SK-N-SH (cell line): ENCODE data around the gene NAP1L3. TPM values are rescaled to one million over a fixed set of nuclear protein-coding genes. Genes with fewer than 3 reads are reported as not detected.

Experiments
- CTCF ChIA-PET: fragments of 300-600, 350-600 bp; formaldehyde crosslinking; extraction: SDS; loops from one replicate; lab custom pipeline; 2021; lab: Yijun Ruan, JAX
- POLR2A ChIA-PET: fragments of 350-600 bp; sonication (Branson Sonifier 250); formaldehyde crosslinking; extraction: SDS; loops from one replicate; lab custom pipeline; 2020; ENCODE audit warnings: antibody characterized with exemption, inconsistent platforms; lab: Yijun Ruan, JAX
- DNase-seq: peaks from one replicate; pipeline ENCODE4 v3.0.0; 2012
- H2AFZ ChIP-seq: fragments of 200-600 bp; sonication (generic); 2 replicates; pipeline ENCODE4 v1.8.1; 2016; ENCODE audit warnings: antibody characterized with exemption, mild to moderate bottlenecking, low read depth
- H3F3A ChIP-seq: fragments of 200-600 bp; sonication (generic); replicated peaks from 2 replicates; pipeline ENCODE3; 2016; ENCODE audit warnings: antibody characterized with exemption, mild to moderate bottlenecking; ENCODE audit not compliant: insufficient read depth
- H3K27ac ChIP-seq, 2 experiments: fragments of 200-500 bp in 1 of 2; fragments of 200-600 bp in 1 of 2; sonication (Bioruptor generic) in 1 of 2; sonication (generic), shearing (Covaris generic) in 1 of 2; 2 replicates each; pipeline versions ENCODE4 v1.5.1 to v1.6.1; 2014 to 2016; ENCODE audit warnings: low read depth in 2 of 2, inconsistent platforms in 1 of 2, low read length in 1 of 2, mild to moderate bottlenecking in 1 of 2, mixed read lengths in 1 of 2
- H3K27me3 ChIP-seq: fragments of 200-600 bp; sonication (generic), shearing (Covaris generic); 2 replicates; pipeline ENCODE4 v1.6.1; 2016; ENCODE audit warnings: mixed run types; ENCODE audit not compliant: insufficient read depth
- H3K36me3 ChIP-seq, 2 experiments: fragments of 200-500 bp in 1 of 2; fragments of 200-600 bp in 1 of 2; sonication (Bioruptor generic) in 1 of 2; sonication (generic) in 1 of 2; replicated peaks in 1 of 2; 2 replicates each; pipeline versions ENCODE3 to v1.5.1; 2014 to 2016; ENCODE audit warnings: low read length in 1 of 2, mild to moderate bottlenecking in 1 of 2; ENCODE audit not compliant: insufficient read depth in 2 of 2, control insufficient read depth in 1 of 2
- H3K4me1 ChIP-seq, 2 experiments: fragments of 200-500 bp in 1 of 2; fragments of 200-600 bp in 1 of 2; sonication (Bioruptor generic) in 1 of 2; sonication (generic), shearing (Covaris generic) in 1 of 2; 2 replicates each; pipeline versions ENCODE4 v1.5.1 to v1.6.1; 2014 to 2016; ENCODE audit warnings: low read depth in 1 of 2, low read length in 1 of 2, mixed run types in 1 of 2; ENCODE audit not compliant: insufficient read depth in 2 of 2, control insufficient read depth in 1 of 2
- H3K4me2 ChIP-seq: fragments of 200-600 bp; sonication (generic), shearing (Covaris generic); 2 replicates; pipeline ENCODE4 v1.6.1; 2017; ENCODE audit warnings: mixed run types
- H3K4me3 ChIP-seq, 2 experiments: fragments of 200-500 bp in 1 of 2; fragments of 200-600 bp in 1 of 2; sonication (Bioruptor generic) in 1 of 2; sonication (generic), shearing (Covaris generic) in 1 of 2; 2 replicates each; pipeline versions ENCODE4 v1.5.1 to v1.8.1; 2014 to 2016; ENCODE audit warnings: low read depth in 2 of 2, inconsistent platforms in 1 of 2, low read length in 1 of 2, mild to moderate bottlenecking in 1 of 2, mixed read lengths in 1 of 2, moderate library complexity in 1 of 2
- H3K79me2 ChIP-seq: fragments of 200-600 bp; sonication (generic); 2 replicates; pipeline ENCODE4 v1.8.1; 2017; ENCODE audit warnings: mild to moderate bottlenecking; ENCODE audit not compliant: insufficient read depth
- H3K9ac ChIP-seq: fragments of 200-600 bp; sonication (generic); 2 replicates; pipeline ENCODE4 v1.6.1; 2017; ENCODE audit warnings: mixed run types
- H3K9me2 ChIP-seq: fragments of 200-600 bp; sonication (generic); 2 replicates; pipeline ENCODE4 v1.6.1; 2017; ENCODE audit warnings: mixed run types
- H3K9me3 ChIP-seq: fragments of 200-600 bp; sonication (generic); 2 replicates; pipeline ENCODE4 v1.6.1; 2017; ENCODE audit warnings: mixed run types, mild to moderate bottlenecking, moderate library complexity
- H4K20me1 ChIP-seq: fragments of 200-600 bp; sonication (generic); 2 replicates; pipeline ENCODE4 v1.6.1; 2017; ENCODE audit warnings: mild to moderate bottlenecking, mixed run types; ENCODE audit not compliant: insufficient read depth
- CHD2 ChIP-seq: fragments of 150-350 bp; IDR thresholded peaks from 2 replicates; pipeline ENCODE4 v1.6.1; 2018; ENCODE audit warnings: low read length; ENCODE audit not compliant: partially characterized antibody
- ELF1 ChIP-seq: IDR thresholded peaks from 2 replicates; pipeline ENCODE4 v1.4.0; 2012
- FOXJ3 ChIP-seq: sonication (generic); formaldehyde crosslinking; IDR thresholded peaks from 2 replicates; pipeline ENCODE4 v1.5.1; 2020; ENCODE audit warnings: mild to moderate bottlenecking, missing genetic modification reagents
- FOXM1 ChIP-seq: IDR thresholded peaks from 2 replicates; pipeline ENCODE4 v1.4.0; 2012; ENCODE audit warnings: low read depth, mild to moderate bottlenecking
- GATA2 ChIP-seq: sonication (generic); formaldehyde crosslinking; IDR thresholded peaks from 2 replicates; pipeline ENCODE4 v1.5.0; 2020; ENCODE audit warnings: mild to moderate bottlenecking, missing genetic modification reagents
- JUND ChIP-seq: IDR thresholded peaks from 2 replicates; pipeline ENCODE4 v1.4.0; 2012
- MEF2A ChIP-seq: IDR thresholded peaks from 2 replicates; pipeline ENCODE4 v1.4.0; 2012; ENCODE audit warnings: low read depth, borderline replicate concordance
- MXI1 ChIP-seq: IDR thresholded peaks from 2 replicates; pipeline ENCODE4 v1.6.1; 2012; ENCODE audit warnings: mild to moderate bottlenecking, low read depth, low read length, improper control_type of control experiment
- NRF1 ChIP-seq: IDR thresholded peaks from 2 replicates; pipeline ENCODE4 v1.6.1; 2012; ENCODE audit warnings: low read depth, mild to moderate bottlenecking, low read length
- PBX3 ChIP-seq: IDR thresholded peaks from 2 replicates; pipeline ENCODE4; 2012
- TAF1 ChIP-seq: IDR thresholded peaks from 2 replicates; pipeline ENCODE4 v1.6.1; 2012; ENCODE audit warnings: low read depth, mild to moderate bottlenecking, low read length, moderate library complexity, borderline replicate concordance
- USF1 ChIP-seq: IDR thresholded peaks from 2 replicates; pipeline ENCODE4 v1.4.0; 2012; ENCODE audit warnings: low read depth, borderline replicate concordance
- YY1 ChIP-seq: IDR thresholded peaks from 2 replicates; pipeline ENCODE4 v1.4.0; 2012; ENCODE audit warnings: low read depth, mild to moderate bottlenecking
- ZBTB33 ChIP-seq: IDR thresholded peaks from 2 replicates; pipeline ENCODE4 v1.4.0; 2012; ENCODE audit warnings: low read depth, borderline replicate concordance
- WGBS: methylation state at CpG from one replicate; pipeline ENCODE4 v1.1.6; 2017; ENCODE audit warnings: low lambda C conversion rate; 5-methylcytosine and 5-hydroxymethylcytosine counted together
- polyA plus RNA-seq, 3 experiments: library from polyadenylated mRNA; depleted of rRNA; stranded (reverse); fragments of >200 nt; gene quantifications; 2 replicates each; pipeline ENCODE4 v1.2.3, GENCODE V29; 2012

Gene NAP1L3
- 2.0 and 2.7 TPM in 2 replicates for polyA plus RNA-seq (2012; rRNA removed)
- polyA plus RNA-seq (2012; cell fraction: cytosol; rRNA removed) = 2.6 and 3.6 TPM in 2 replicates
- polyA plus RNA-seq (2012; cell fraction: nucleus; rRNA removed) = 1.0 and 2.1 TPM in 2 replicates

- no peaks in the 10 kb centered on the region for H3K27me3 ChIP-seq
- H2AFZ ChIP-seq = peak within 1 kb of the TSS; percentile 79
- POLR2A ChIA-PET = no interaction called here
Observed at GRCh38 chrX:93673056-93673868, at the start of gene NAP1L3. TSS of gene NAP1L3 (minus strand) at chrX:93673578. CDS start at chrX:93673304, 274 bp downstream.

GRCh38 chrX:93711076-93711475 is 37.7 kb upstream of the NAP1L3 start:
- H3K4me3 ChIP-seq = no peak overlapping the region
- WGBS = 28% methylated on average over 4 of the region's 4 CpGs
- no peaks in the 10 kb centered on the region for H3K36me3 ChIP-seq
- no peaks in the 10 kb centered on the region for H4K20me1 ChIP-seq
- H2AFZ ChIP-seq = no peak overlapping the region
- H3K4me1 ChIP-seq = no peaks in the 10 kb centered on the region
- POLR2A ChIA-PET = no interaction called here
- no peaks in the 10 kb centered on the region for H3K79me2 ChIP-seq
- no peaks in the 10 kb centered on the region for H3F3A ChIP-seq
- no peaks in the 10 kb centered on the region for H3K9me2 ChIP-seq
- no peak overlapping the region for H3K4me2 ChIP-seq
- H3K9me3 ChIP-seq = no peaks in the 10 kb centered on the region
- H3K27me3 ChIP-seq = no peaks in the 10 kb centered on the region
- CTCF ChIA-PET = no interaction called here
- DNase-seq = no peak
- no peak overlapping the region for H3K27ac ChIP-seq
- no peak overlapping the region for H3K9ac ChIP-seq
- no peak for TF ChIP-seq YY1
- TF ChIP-seq GATA2 (CRISPR knock-in tag) = no peak
- TF ChIP-seq TAF1 = no peak
- no peak for TF ChIP-seq ELF1
- no peak for TF ChIP-seq ZBTB33
- TF ChIP-seq FOXM1 = no peak
- no peak for TF ChIP-seq JUND
- no peak for TF ChIP-seq MXI1
- TF ChIP-seq USF1 = no peak
- no peak for TF ChIP-seq MEF2A

More at GRCh38 chrX:93673056-93673868, at the start of gene NAP1L3:
- Histone ChIP-seq H3K9me2 (no peaks in the 10 kb centered on the region), H3K9me3 (no peaks in the 10 kb centered on the region), H3K4me3 (peak within 1 kb of the TSS; percentile 74 to 83), H3F3A (peaks cover 4% of the 10 kb centered on the region), H3K4me2 (peak within 1 kb of the TSS; percentile 82), H3K79me2 (no peaks in the 10 kb centered on the region)
- CTCF ChIA-PET = no interaction called here
- TF ChIP-seq MXI1 (no peak), NRF1 (no peak), TAF1 (peak; percentile 21; the same call in 1 of the 2 replicates), PBX3 (peak; percentile 87), YY1 (0 out of 2 replicates have a peak, but pooled peaks have one; percentile 57), FOXJ3 (no peak), CHD2 (peak; percentile 92), ZBTB33 (peak; percentile 54; the same call in 1 of the 2 replicates)
- TF ChIP-seq, all 33 proteins: peak for 5
- Histone ChIP-seq H3K4me1 (no peaks in the 10 kb centered on the region), H4K20me1 (no peaks in the 10 kb centered on the region), H3K9ac (peak within 1 kb of the TSS; percentile 65), H3K36me3 (no peaks in the 10 kb centered on the region), H3K27ac (peak within 1 kb of the TSS; percentile 30 to 64)
- peak; percentile 78 for DNase-seq
- WGBS = 2% methylated on average over 39 of the region's 51 CpGs
